Activated CD4-positive, alpha-beta T cell treated with anti-CD3 and anti-CD28 coated beads, Interleukin-2, amount 50 U/mL, for 4 hours (primary cell): ENCODE data around the gene LRMDA.
"Not testable (repeated sequence)": the region's sequence is repeated elsewhere in the genome, so short reads cannot be mapped to it uniquely, and the experiment has no call there.

ENCODE experiments used
- DNase-seq, 2 experiments: peaks; one replicate each; pipeline ENCODE4 v3.0.0-alpha.2; 2020

Gene LRMDA

GRCh38 chr10:75592151-75592787 lies 160.8 kb downstream of the LRMDA start:
- DNase-seq = no peak

GRCh38 chr10:75592791-75593643 lies 161.6 kb downstream of the LRMDA start:
- DNase-seq = no peak

GRCh38 chr10:75593692-75594556 lies 162.5 kb downstream of the LRMDA start:
- DNase-seq = no peak

- DNase-seq = no peak
Measured at GRCh38 chr10:75596930-75597620, 165.7 kb downstream of the LRMDA start.

GRCh38 chr10:75597773-75598440 lies 166.5 kb downstream of the LRMDA start:
- DNase-seq = no peak

GRCh38 chr10:75598998-75599397 lies 167.6 kb downstream of the LRMDA start:
- no peak for DNase-seq

- DNase-seq = no peak
Measured at GRCh38 chr10:75599875-75600648, 168.6 kb downstream of the LRMDA start.

- DNase-seq = no peak
Measured at GRCh38 chr10:75600833-75601232, 169.4 kb downstream of the LRMDA start.

GRCh38 chr10:75602341-75602740 lies 170.9 kb downstream of the LRMDA start:
- no peak for DNase-seq

GRCh38 chr10:75605096-75605495 lies 173.7 kb downstream of the LRMDA start:
- DNase-seq = no peak

GRCh38 chr10:75605795-75606194 lies 174.4 kb downstream of the LRMDA start:
- DNase-seq = not testable (repeated sequence)

- DNase-seq = no peak
Measured at GRCh38 chr10:75606203-75606779, 174.9 kb downstream of the LRMDA start.

- DNase-seq = no peak
Measured at GRCh38 chr10:75607576-75607975, 176.2 kb downstream of the LRMDA start.

GRCh38 chr10:75610183-75610582 lies 178.8 kb downstream of the LRMDA start:
- DNase-seq = no peak

- no peak for DNase-seq
Measured at GRCh38 chr10:75611172-75611992, 180.0 kb downstream of the LRMDA start.

- no peak for DNase-seq
Measured at GRCh38 chr10:75611993-75612372, 180.6 kb downstream of the LRMDA start.

GRCh38 chr10:75612904-75613684 lies 181.7 kb downstream of the LRMDA start:
- no peak for DNase-seq

GRCh38 chr10:75613685-75614504 lies 182.5 kb downstream of the LRMDA start:
- no peak for DNase-seq
